LNCAP (cell line): ENCODE results near the gene NEURL1.

Source experiments
- TF ChIP-seq, protein P1 (sequence below): fragments of 450-650 bp; IDR thresholded peaks from 2 replicates; pipeline ENCODE4 v1.5.1; 2017; ENCODE audit warnings: mild to moderate bottlenecking

The NEURL1 gene

DNA sequence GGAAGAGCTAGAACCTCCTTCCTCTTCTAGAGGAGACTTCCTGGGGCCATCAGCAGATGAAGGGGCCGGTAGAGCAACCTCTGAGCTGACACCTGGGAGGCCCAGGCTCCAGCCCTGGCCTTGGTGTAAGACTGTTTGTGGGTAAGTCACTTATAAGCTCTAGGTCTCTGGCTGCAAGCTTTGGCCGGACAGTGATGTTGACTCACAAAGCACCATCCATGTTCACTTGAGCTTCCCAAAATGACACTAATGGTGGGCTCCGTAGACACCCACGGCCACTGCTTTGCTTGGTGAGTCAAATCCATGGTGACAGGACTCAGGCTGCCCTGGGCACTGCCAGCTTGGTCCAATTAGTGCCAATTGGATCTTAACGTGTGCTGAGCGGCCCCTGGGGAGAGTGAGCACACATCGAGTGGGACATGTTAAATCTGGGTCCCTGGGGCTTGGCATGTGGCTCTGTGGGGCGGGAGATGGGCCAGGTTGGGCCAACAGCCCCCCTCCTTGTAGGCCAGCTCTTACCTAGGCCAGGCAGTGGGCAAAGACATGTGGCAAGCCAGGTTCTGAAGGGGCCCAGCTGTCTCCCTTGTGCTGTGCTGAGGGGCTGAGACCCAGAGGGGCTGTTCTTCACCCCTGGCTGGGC lies 16.7 kb downstream of the NEURL1 start:
- TF ChIP-seq, protein P1, sequence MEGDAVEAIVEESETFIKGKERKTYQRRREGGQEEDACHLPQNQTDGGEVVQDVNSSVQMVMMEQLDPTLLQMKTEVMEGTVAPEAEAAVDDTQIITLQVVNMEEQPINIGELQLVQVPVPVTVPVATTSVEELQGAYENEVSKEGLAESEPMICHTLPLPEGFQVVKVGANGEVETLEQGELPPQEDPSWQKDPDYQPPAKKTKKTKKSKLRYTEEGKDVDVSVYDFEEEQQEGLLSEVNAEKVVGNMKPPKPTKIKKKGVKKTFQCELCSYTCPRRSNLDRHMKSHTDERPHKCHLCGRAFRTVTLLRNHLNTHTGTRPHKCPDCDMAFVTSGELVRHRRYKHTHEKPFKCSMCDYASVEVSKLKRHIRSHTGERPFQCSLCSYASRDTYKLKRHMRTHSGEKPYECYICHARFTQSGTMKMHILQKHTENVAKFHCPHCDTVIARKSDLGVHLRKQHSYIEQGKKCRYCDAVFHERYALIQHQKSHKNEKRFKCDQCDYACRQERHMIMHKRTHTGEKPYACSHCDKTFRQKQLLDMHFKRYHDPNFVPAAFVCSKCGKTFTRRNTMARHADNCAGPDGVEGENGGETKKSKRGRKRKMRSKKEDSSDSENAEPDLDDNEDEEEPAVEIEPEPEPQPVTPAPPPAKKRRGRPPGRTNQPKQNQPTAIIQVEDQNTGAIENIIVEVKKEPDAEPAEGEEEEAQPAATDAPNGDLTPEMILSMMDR, result no peak

DNA sequence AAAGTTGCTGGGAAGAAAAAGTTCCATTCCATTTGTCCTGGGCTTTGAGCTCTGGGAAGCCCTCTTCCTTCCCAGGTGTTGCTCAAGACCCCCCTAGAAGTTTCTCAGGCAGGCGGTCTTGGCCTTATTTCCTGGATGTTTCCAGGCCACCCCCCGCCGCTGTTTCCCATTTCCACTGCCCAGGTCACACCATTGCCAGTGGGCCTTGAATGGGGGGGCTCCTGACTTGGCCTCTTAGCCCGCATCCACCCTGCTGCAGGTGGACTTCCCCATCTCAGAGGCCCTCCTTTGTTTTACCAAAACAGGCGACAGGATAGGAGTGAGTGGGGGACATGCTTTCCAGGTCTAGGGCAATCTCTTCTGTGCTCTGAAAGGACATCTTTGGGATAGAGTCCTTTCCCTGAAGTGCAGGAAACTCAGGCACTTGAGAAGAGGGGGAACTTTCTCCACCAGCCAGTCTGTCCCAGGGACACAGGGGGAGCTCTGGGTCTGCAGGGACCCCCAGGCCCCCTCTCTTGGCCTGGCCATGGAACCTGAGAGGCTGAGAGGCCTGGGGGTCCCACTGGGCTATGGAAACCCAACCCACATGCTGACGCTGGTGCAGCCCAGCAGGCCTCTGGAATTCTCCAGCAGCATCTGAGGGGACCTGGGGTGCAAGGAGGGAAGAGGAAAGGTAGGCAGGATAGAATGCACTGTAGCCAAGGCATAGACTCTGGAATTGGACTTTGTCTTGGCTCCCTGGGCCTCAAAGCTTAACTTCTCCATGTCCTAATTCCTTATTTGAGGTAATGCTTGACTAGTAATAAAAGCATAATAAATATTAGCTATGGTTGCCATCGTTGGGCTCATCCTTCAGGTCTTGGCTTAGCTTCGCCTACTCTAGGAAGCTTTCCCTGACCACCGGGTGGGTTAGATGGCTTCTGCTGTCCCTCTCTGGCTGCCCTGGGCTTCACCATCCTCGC lies 17.6 kb downstream of the NEURL1 start:
- TF ChIP-seq, protein P1, result no peak

DNA sequence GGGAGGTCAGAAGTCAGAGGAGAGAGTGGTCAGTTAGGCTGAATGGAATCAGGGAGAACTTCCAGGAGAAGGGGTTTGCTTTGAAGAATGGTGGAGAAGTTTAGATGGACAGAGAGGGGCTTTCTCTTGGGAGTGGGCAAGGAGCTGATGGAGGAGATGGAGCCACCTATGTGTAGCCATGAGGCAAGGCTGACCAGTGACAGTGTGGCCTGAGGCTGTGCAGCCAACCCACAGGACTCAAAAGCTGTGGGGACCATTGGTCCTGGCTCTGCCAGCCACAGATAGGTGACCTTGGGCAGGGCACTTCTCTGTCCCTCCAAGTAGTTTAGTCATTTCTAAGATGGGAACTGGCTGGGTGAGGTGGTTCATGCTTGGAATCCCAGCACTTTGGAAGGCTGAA lies 18.7 kb downstream of the NEURL1 start:
- TF ChIP-seq, protein P1, result no peak

DNA sequence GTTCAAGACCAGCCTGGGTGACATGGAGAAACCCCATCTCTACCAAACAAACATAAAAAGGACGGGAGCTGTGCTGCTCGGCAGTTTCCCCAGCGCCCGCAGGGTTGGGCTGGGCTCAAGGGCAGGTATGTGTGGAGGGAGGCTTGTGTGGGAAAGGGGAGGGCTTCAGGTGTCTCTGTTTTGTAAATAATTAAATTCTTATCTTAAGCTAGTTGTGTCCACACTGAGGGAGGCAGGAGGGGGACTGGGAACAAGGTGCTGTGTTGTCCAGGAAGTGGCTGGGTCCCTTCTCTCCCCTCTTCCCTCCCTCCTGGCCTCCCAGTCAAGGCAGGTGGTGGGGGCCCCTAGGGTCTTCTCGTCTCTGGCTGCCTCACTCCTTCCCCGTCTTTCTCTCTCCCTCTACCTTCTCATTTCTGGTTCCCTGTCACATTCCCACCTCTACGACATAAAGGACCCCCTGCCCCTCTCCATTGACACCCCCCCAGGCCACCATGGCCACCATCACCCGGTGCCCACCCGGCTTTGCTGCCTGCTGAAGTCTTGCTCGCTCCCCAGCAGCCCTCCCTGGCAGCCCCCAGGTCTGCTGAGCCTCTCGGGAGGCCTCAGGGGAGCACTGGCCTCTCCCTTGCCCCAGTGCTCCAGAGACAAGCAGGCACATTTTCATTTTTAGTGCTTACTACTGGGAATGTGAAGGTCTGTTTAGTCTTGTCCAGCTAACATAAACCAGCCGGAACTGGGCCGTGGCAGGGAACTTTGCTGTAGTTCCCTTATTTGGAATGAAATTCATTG lies 19.3 kb downstream of the NEURL1 start:
- TF ChIP-seq, protein P1, result no peak

DNA sequence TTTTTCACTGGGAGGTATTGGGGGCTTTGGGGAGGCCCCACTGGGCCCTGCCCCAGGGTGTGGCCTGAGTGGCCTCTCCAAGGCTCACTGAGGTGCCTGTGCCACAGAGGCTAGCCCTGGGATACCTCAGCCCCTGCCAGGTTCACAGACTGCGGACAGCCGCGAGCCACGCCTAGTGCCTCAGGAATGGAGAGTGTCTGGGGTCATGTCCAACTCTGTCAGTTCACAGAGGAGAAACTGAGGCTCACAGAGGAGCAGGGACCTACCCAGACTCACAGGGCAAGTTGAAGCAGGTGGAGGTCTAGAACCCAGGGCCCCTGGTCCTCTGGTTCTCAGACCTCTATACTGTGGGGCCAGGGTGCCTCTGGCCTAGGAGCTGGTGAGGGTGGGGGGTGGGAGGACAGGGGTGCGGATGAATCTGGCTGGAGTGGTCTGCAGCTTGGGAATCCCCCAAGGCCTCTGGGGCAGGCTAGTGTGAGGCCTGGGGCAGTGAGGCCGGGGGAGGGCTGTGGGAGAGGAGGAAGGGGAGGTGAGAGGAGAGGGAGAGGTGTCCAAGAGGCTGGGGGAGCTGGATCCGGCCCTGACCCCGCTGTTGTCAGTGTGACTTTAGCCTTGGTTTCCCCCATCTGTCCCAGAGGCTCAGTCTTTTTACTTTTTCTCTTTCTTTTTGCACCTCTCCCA lies 20.0 kb downstream of the NEURL1 start:
- TF ChIP-seq, protein P1, result no peak

DNA sequence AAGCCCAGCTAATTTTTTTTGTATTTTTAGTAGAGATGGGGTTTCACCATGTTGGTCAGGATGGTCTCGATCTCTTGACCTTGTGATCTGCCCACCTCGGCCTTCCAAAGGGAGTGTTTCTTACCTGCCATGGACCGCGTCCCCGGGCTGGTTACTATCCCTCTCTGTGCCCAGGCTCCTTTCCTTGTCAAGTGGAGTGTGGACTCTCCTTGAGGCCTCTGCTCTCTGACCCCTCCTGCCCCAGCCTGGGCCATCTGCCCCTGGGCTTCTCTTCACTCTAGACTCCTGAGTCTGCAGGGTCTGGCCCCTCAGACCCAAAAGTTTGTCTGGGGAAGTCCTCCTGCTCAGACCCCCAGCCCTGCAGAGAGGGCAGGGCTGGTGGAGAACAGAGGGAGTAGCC lies 20.7 kb downstream of the NEURL1 start:
- TF ChIP-seq, protein P1, result no peak
